ENCODE results near the gene MAP2K3. TPM values are rescaled to one million over a fixed set of nuclear protein-coding genes. Genes with fewer than 3 reads are reported as not detected.

Gene MAP2K3
- total RNA-seq, 1 donor from 2014 or later, result 11.5 TPM

- H3K27me3 ChIP-seq (ENCODE audit: control insufficient read depth in 3 of 3, insufficient read depth in 3 of 3, low read length in 3 of 3), result no peaks in the 10 kb centered on the region
- H3K4me3 ChIP-seq (ENCODE audit: low read length in 3 of 3), result no peak overlapping the region
- H3K36me3 ChIP-seq (ENCODE audit: control insufficient read depth in 3 of 3, insufficient read depth in 3 of 3, low read length in 3 of 3), result no peaks in the 10 kb centered on the region
- no peak overlapping the region for H3K27ac ChIP-seq (ENCODE audit: low read depth, low read length)
- no peaks in the 10 kb centered on the region for H3K9me3 ChIP-seq (ENCODE audit: control insufficient read depth in 3 of 3, low read length in 3 of 3)
- peaks cover 23 to 32% (median 31%) of the 10 kb centered on the region in 3 donors for H3K4me1 ChIP-seq (ENCODE audit: control insufficient read depth in 3 of 3, insufficient read depth in 3 of 3, low read length in 3 of 3)
- no peak overlapping the region for H3K9ac ChIP-seq (ENCODE audit: low read depth in 1 of 3, low read length in 3 of 3)
Observed at GRCh38 chr17:21272881-21273792, 11.4 kb upstream of the MAP2K3 start.

GRCh38 chr17:21275047-21275578, 9.4 kb upstream of the MAP2K3 start:
- no peaks in the 10 kb centered on the region for H3K36me3 ChIP-seq (ENCODE audit: control insufficient read depth in 3 of 3, insufficient read depth in 3 of 3, low read length in 3 of 3)
- H3K27me3 ChIP-seq (ENCODE audit: control insufficient read depth in 3 of 3, insufficient read depth in 3 of 3, low read length in 3 of 3), result no peaks in the 10 kb centered on the region
- peak overlapping the region; percentile 76 to 91 (median 85) for H3K9ac ChIP-seq (ENCODE audit: low read depth in 1 of 3, low read length in 3 of 3)
- H3K4me1 ChIP-seq (ENCODE audit: control insufficient read depth in 3 of 3, insufficient read depth in 3 of 3, low read length in 3 of 3), result peaks cover 38 to 52% (median 50%) of the 10 kb centered on the region in 3 donors
- H3K4me3 ChIP-seq (ENCODE audit: low read length in 3 of 3), result peak overlapping the region; percentile 67 to 79 (median 79)
- H3K9me3 ChIP-seq (ENCODE audit: control insufficient read depth in 3 of 3, low read length in 3 of 3), result no peaks in the 10 kb centered on the region
- peak overlapping the region; percentile 69 for H3K27ac ChIP-seq (ENCODE audit: low read depth, low read length)

- Histone ChIP-seq H3K36me3 (ENCODE audit: control insufficient read depth in 3 of 3, insufficient read depth in 3 of 3, low read length in 3 of 3) (no peaks in the 10 kb centered on the region), H3K27me3 (ENCODE audit: control insufficient read depth in 3 of 3, insufficient read depth in 3 of 3, low read length in 3 of 3) (no peaks in the 10 kb centered on the region), H3K9me3 (ENCODE audit: control insufficient read depth in 3 of 3, low read length in 3 of 3) (no peaks in the 10 kb centered on the region), H3K4me1 (ENCODE audit: control insufficient read depth in 3 of 3, insufficient read depth in 3 of 3, low read length in 3 of 3) (peaks cover 41 to 55% (median 55%) of the 10 kb centered on the region in 3 donors), H3K9ac (ENCODE audit: low read depth in 1 of 3, low read length in 3 of 3) (peak overlapping the region; percentile 76 to 91 (median 85)), H3K4me3 (ENCODE audit: low read length in 3 of 3) (peak overlapping the region; percentile 79 to 80 (median 79)), H3K27ac (ENCODE audit: low read depth, low read length) (peak overlapping the region; percentile 69)
Observed at GRCh38 chr17:21275579-21276263, 8.8 kb upstream of the MAP2K3 start.

GRCh38 chr17:21276264-21276588, 8.3 kb upstream of the MAP2K3 start:
- H3K4me3 ChIP-seq (ENCODE audit: low read length in 3 of 3), result peak overlapping the region; percentile 79 to 80 (median 79)
- no peaks in the 10 kb centered on the region for H3K9me3 ChIP-seq (ENCODE audit: control insufficient read depth in 3 of 3, low read length in 3 of 3)
- H3K4me1 ChIP-seq (ENCODE audit: control insufficient read depth in 3 of 3, insufficient read depth in 3 of 3, low read length in 3 of 3), result peaks cover 41 to 55% (median 55%) of the 10 kb centered on the region in 3 donors
- peak overlapping the region; percentile 69 for H3K27ac ChIP-seq (ENCODE audit: low read depth, low read length)
- peak overlapping the region in 2 of 3 donors; percentile 76 to 91 for H3K9ac ChIP-seq (ENCODE audit: low read depth in 1 of 3, low read length in 3 of 3)
- no peaks in the 10 kb centered on the region for H3K27me3 ChIP-seq (ENCODE audit: control insufficient read depth in 3 of 3, insufficient read depth in 3 of 3, low read length in 3 of 3)
- no peaks in the 10 kb centered on the region for H3K36me3 ChIP-seq (ENCODE audit: control insufficient read depth in 3 of 3, insufficient read depth in 3 of 3, low read length in 3 of 3)

GRCh38 chr17:21277332-21277731, 7.2 kb upstream of the MAP2K3 start:
- Histone ChIP-seq H3K4me1 (ENCODE audit: control insufficient read depth in 3 of 3, insufficient read depth in 3 of 3, low read length in 3 of 3) (peaks cover 41 to 63% (median 60%) of the 10 kb centered on the region in 3 donors), H3K4me3 (ENCODE audit: low read length in 3 of 3) (no peak overlapping the region), H3K9me3 (ENCODE audit: control insufficient read depth in 3 of 3, low read length in 3 of 3) (no peaks in the 10 kb centered on the region), H3K36me3 (ENCODE audit: control insufficient read depth in 3 of 3, insufficient read depth in 3 of 3, low read length in 3 of 3) (no peaks in the 10 kb centered on the region), H3K27me3 (ENCODE audit: control insufficient read depth in 3 of 3, insufficient read depth in 3 of 3, low read length in 3 of 3) (no peaks in the 10 kb centered on the region), H3K9ac (ENCODE audit: low read depth in 1 of 3, low read length in 3 of 3) (no peak overlapping the region), H3K27ac (ENCODE audit: low read depth, low read length) (no peak overlapping the region)

GRCh38 chr17:21278450-21279197, 5.9 kb upstream of the MAP2K3 start:
- Histone ChIP-seq H3K27me3 (ENCODE audit: control insufficient read depth in 3 of 3, insufficient read depth in 3 of 3, low read length in 3 of 3) (no peaks in the 10 kb centered on the region), H3K4me1 (ENCODE audit: control insufficient read depth in 3 of 3, insufficient read depth in 3 of 3, low read length in 3 of 3) (peaks cover 52 to 74% (median 71%) of the 10 kb centered on the region in 3 donors), H3K36me3 (ENCODE audit: control insufficient read depth in 3 of 3, insufficient read depth in 3 of 3, low read length in 3 of 3) (no peaks in the 10 kb centered on the region), H3K9ac (ENCODE audit: low read depth in 1 of 3, low read length in 3 of 3) (peak overlapping the region in 1 of 3 donors; percentile 57), H3K27ac (ENCODE audit: low read depth, low read length) (peak overlapping the region; percentile 61), H3K4me3 (ENCODE audit: low read length in 3 of 3) (no peak overlapping the region), H3K9me3 (ENCODE audit: control insufficient read depth in 3 of 3, low read length in 3 of 3) (no peaks in the 10 kb centered on the region)

GRCh38 chr17:21279198-21279535, 5.3 kb upstream of the MAP2K3 start:
- no peaks in the 10 kb centered on the region for H3K9me3 ChIP-seq (ENCODE audit: control insufficient read depth in 3 of 3, low read length in 3 of 3)
- no peak overlapping the region for H3K4me3 ChIP-seq (ENCODE audit: low read length in 3 of 3)
- H3K27ac ChIP-seq (ENCODE audit: low read depth, low read length), result peak overlapping the region; percentile 61
- no peaks in the 10 kb centered on the region for H3K36me3 ChIP-seq (ENCODE audit: control insufficient read depth in 3 of 3, insufficient read depth in 3 of 3, low read length in 3 of 3)
- H3K27me3 ChIP-seq (ENCODE audit: control insufficient read depth in 3 of 3, insufficient read depth in 3 of 3, low read length in 3 of 3), result no peaks in the 10 kb centered on the region
- peaks cover 55 to 75% (median 73%) of the 10 kb centered on the region in 3 donors for H3K4me1 ChIP-seq (ENCODE audit: control insufficient read depth in 3 of 3, insufficient read depth in 3 of 3, low read length in 3 of 3)
- peak overlapping the region in 1 of 3 donors; percentile 64 for H3K9ac ChIP-seq (ENCODE audit: low read depth in 1 of 3, low read length in 3 of 3)

GRCh38 chr17:21279582-21279981, 4.9 kb upstream of the MAP2K3 start:
- Histone ChIP-seq H3K4me1 (ENCODE audit: control insufficient read depth in 3 of 3, insufficient read depth in 3 of 3, low read length in 3 of 3) (peaks cover 51 to 72% (median 70%) of the 10 kb centered on the region in 3 donors), H3K27me3 (ENCODE audit: control insufficient read depth in 3 of 3, insufficient read depth in 3 of 3, low read length in 3 of 3) (no peaks in the 10 kb centered on the region), H3K36me3 (ENCODE audit: control insufficient read depth in 3 of 3, insufficient read depth in 3 of 3, low read length in 3 of 3) (no peaks in the 10 kb centered on the region), H3K9me3 (ENCODE audit: control insufficient read depth in 3 of 3, low read length in 3 of 3) (no peaks in the 10 kb centered on the region), H3K4me3 (ENCODE audit: low read length in 3 of 3) (peak overlapping the region in 1 of 3 donors; percentile 23), H3K9ac (ENCODE audit: low read depth in 1 of 3, low read length in 3 of 3) (peak overlapping the region; percentile 44 to 64 (median 50)), H3K27ac (ENCODE audit: low read depth, low read length) (peak overlapping the region; percentile 61)

GRCh38 chr17:21280081-21280518, 4.4 kb upstream of the MAP2K3 start:
- Histone ChIP-seq H3K9me3 (ENCODE audit: control insufficient read depth in 3 of 3, low read length in 3 of 3) (no peaks in the 10 kb centered on the region), H3K4me1 (ENCODE audit: control insufficient read depth in 3 of 3, insufficient read depth in 3 of 3, low read length in 3 of 3) (peaks cover 45 to 68% (median 64%) of the 10 kb centered on the region in 3 donors), H3K4me3 (ENCODE audit: low read length in 3 of 3) (peak overlapping the region in 2 of 3 donors; percentile 13 to 23), H3K27me3 (ENCODE audit: control insufficient read depth in 3 of 3, insufficient read depth in 3 of 3, low read length in 3 of 3) (no peaks in the 10 kb centered on the region), H3K36me3 (ENCODE audit: control insufficient read depth in 3 of 3, insufficient read depth in 3 of 3, low read length in 3 of 3) (no peaks in the 10 kb centered on the region), H3K27ac (ENCODE audit: low read depth, low read length) (peak overlapping the region; percentile 61), H3K9ac (ENCODE audit: low read depth in 1 of 3, low read length in 3 of 3) (peak overlapping the region; percentile 44 to 64 (median 50))
